Activated T-helper 1 cell treated with anti-CD3 and anti-CD28 coated beads, Interleukin-12 subunit alpha, Interleukin-12 subunit beta, Interleukin-2, Interleukin-4 antibody, amounts not matched to agents 30 ng/mL and 10 ng/mL and 1 ng/mL, durations not matched to agents 14 hours and 24 hours and 36 hours (primary cell): ENCODE data around the gene FRMD5. TPM values are rescaled to one million over a fixed set of nuclear protein-coding genes. Genes with fewer than 3 reads are reported as not detected.
"Not testable (repeated sequence)": the region's sequence is repeated elsewhere in the genome, so short reads cannot be mapped to it uniquely, and the experiment has no call there.

Experiments
- DNase-seq: peaks from one replicate; pipeline ENCODE4 v3.0.0; 2021; ENCODE audit warnings: low spot score
- H3K27ac Mint-ChIP-seq: one replicate; pipeline ENCODE4 v1.8.0; 2021; ENCODE audit warnings: mild to moderate bottlenecking, mixed read lengths
- H3K27me3 Mint-ChIP-seq: one replicate; pipeline ENCODE4 v1.8.0; 2022; ENCODE audit warnings: mild to moderate bottlenecking, moderate library complexity, mixed read lengths; ENCODE audit not compliant: insufficient read depth
- H3K36me3 Mint-ChIP-seq: one replicate; pipeline ENCODE4 v1.8.0; 2021; ENCODE audit warnings: low read depth, mixed read lengths
- H3K4me1 Mint-ChIP-seq: one replicate; pipeline ENCODE4 v1.8.0; 2021; ENCODE audit warnings: low read depth, mixed read lengths
- H3K4me3 Mint-ChIP-seq: one replicate; pipeline ENCODE4 v1.8.0; 2021; ENCODE audit warnings: mild to moderate bottlenecking, moderate library complexity, mixed read lengths
- H3K9me3 Mint-ChIP-seq: one replicate; pipeline ENCODE4 v1.8.0; 2021; ENCODE audit warnings: mixed read lengths
- intact Hi-C: fragments of 100-400 bp; cut with micrococcal nuclease; formaldehyde crosslinking; loops from one replicate; pipeline ENCODE4 v1.15.1; 2024
- total RNA-seq: library from RNA; stranded (reverse); gene quantifications from 2 replicates; pipeline ENCODE4 v1.2.3, GENCODE V29; 2022

The FRMD5 gene
- total RNA-seq, 1 donor from 2014 or later: not detected

GRCh38 chr15:43851251-43851650 lies 343.8 kb downstream of the FRMD5 start:
- intact Hi-C loops: no loop called here
- H3K4me3 Mint-ChIP-seq: no peak overlapping the region
- no peaks in the 10 kb centered on the region for H3K9me3 Mint-ChIP-seq
- H3K36me3 Mint-ChIP-seq: peaks cover 37% of the 10 kb centered on the region
- H3K27me3 Mint-ChIP-seq: no peaks in the 10 kb centered on the region
- H3K4me1 Mint-ChIP-seq: peaks cover 10% of the 10 kb centered on the region
- no peak for DNase-seq
- no peak overlapping the region for H3K27ac Mint-ChIP-seq

DNA sequence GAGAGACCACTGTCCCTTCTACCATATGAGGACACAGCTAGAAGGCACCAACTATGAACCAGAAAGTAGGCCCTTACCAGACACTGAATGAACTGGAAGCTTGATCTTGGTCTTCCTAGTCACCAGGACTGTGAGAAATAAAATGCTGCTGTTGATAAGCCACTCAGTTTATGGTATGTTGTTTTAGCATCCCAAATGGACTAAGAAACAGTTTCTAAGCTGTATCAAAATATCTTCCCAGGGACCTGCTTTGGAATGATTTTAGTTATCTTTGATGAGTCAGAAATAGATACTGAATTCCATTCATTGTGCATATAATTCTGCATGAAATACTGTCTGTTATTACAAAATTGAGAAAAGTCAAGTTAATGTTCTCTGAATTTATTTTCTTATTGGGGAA lies 349.6 kb downstream of the FRMD5 start:
- H3K27me3 Mint-ChIP-seq: no peaks in the 10 kb centered on the region
- no peak overlapping the region for H3K4me3 Mint-ChIP-seq

GRCh38 chr15:43832485-43832884 lies 362.6 kb downstream of the FRMD5 start:
- H3K27me3 Mint-ChIP-seq, DNase-seq, H3K27ac Mint-ChIP-seq, intact Hi-C loops, H3K9me3 Mint-ChIP-seq: not testable (repeated sequence)
- Mint-ChIP-seq H3K4me3 (peak overlapping the region; percentile 45), H3K36me3 (peaks cover 45% of the 10 kb centered on the region), H3K4me1 (peaks cover 48% of the 10 kb centered on the region)

More for the DNA sequence above, 349.6 kb downstream of the FRMD5 start:
- Mint-ChIP-seq H3K36me3 (peaks cover 34% of the 10 kb centered on the region), H3K9me3 (no peaks in the 10 kb centered on the region), H3K4me1 (no peaks in the 10 kb centered on the region), H3K27ac (no peak overlapping the region)
- intact Hi-C loops: no loop called here
- no peak for DNase-seq

DNA sequence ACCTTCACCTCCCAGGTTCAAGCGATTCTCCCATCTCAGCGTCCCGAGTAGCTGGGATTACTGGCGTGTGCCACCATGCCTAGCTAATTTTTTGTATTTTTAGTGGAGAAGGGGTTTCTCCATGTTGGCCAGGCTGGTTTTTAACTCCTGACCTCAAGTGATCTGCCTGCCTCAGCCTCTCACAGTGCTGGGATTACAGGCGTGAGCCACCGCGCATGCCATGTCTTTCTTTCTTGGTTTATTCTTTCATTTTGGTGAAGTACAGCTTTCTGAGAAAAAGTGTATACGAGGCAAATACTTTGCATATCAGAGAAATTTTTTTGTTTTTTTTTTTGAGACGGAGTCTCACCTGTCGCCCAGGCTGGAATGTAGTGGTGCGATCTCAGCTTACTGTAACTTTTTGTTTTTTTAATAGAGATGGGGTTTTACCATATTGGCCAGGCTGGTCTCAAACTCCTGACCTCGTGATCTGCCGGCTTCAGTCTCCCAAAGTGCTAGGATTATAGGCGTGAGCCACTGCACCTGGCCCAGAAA lies 363.5 kb downstream of the FRMD5 start:
- intact Hi-C loops, H3K27ac Mint-ChIP-seq, H3K27me3 Mint-ChIP-seq, DNase-seq, H3K9me3 Mint-ChIP-seq: not testable (repeated sequence)
- peaks cover 48% of the 10 kb centered on the region for H3K4me1 Mint-ChIP-seq
- H3K4me3 Mint-ChIP-seq: peak overlapping the region; percentile 2
- peaks cover 41% of the 10 kb centered on the region for H3K36me3 Mint-ChIP-seq

GRCh38 chr15:43830691-43831275 lies 364.3 kb downstream of the FRMD5 start:
- intact Hi-C loops, DNase-seq, H3K27ac Mint-ChIP-seq, H3K27me3 Mint-ChIP-seq, H3K9me3 Mint-ChIP-seq: not testable (repeated sequence)
- H3K4me3 Mint-ChIP-seq: peak overlapping the region; percentile 19
- peaks cover 43% of the 10 kb centered on the region for H3K4me1 Mint-ChIP-seq
- peaks cover 34% of the 10 kb centered on the region for H3K36me3 Mint-ChIP-seq

- intact Hi-C loops: loop anchor here (5.0 to 10.0 kb wide), 5 partner anchors 315 to 1625 kb away; partner anchors contain the start of genes EIF3J, GOLM2 and MAP1A
- H3K4me1 Mint-ChIP-seq: peaks cover 43% of the 10 kb centered on the region
- H3K36me3 Mint-ChIP-seq: peaks cover 31% of the 10 kb centered on the region
- peak overlapping the region; percentile 74 for H3K27ac Mint-ChIP-seq
- not testable (repeated sequence) for H3K27me3 Mint-ChIP-seq, H3K9me3 Mint-ChIP-seq, DNase-seq
- H3K4me3 Mint-ChIP-seq: peak overlapping the region; percentile 95
These were observed 365.0 kb downstream of the FRMD5 start for GRCh38 chr15:43829951-43830540.

- Mint-ChIP-seq H3K27me3 (no peaks in the 10 kb centered on the region), H3K4me3 (peak overlapping the region; percentile 95), H3K27ac (peak overlapping the region; percentile 96), H3K36me3 (peaks cover 28% of the 10 kb centered on the region), H3K9me3 (peaks cover 5% of the 10 kb centered on the region), H3K4me1 (peaks cover 50% of the 10 kb centered on the region)
- DNase-seq: peak; percentile 17
- intact Hi-C loops: loop anchor here (5.0 to 10.0 kb wide), 5 partner anchors 313 to 1627 kb away; partner anchors contain the start of genes EIF3J, GOLM2 and MAP1A
These were observed 366.9 kb downstream of the FRMD5 start for GRCh38 chr15:43828061-43828657.

DNA sequence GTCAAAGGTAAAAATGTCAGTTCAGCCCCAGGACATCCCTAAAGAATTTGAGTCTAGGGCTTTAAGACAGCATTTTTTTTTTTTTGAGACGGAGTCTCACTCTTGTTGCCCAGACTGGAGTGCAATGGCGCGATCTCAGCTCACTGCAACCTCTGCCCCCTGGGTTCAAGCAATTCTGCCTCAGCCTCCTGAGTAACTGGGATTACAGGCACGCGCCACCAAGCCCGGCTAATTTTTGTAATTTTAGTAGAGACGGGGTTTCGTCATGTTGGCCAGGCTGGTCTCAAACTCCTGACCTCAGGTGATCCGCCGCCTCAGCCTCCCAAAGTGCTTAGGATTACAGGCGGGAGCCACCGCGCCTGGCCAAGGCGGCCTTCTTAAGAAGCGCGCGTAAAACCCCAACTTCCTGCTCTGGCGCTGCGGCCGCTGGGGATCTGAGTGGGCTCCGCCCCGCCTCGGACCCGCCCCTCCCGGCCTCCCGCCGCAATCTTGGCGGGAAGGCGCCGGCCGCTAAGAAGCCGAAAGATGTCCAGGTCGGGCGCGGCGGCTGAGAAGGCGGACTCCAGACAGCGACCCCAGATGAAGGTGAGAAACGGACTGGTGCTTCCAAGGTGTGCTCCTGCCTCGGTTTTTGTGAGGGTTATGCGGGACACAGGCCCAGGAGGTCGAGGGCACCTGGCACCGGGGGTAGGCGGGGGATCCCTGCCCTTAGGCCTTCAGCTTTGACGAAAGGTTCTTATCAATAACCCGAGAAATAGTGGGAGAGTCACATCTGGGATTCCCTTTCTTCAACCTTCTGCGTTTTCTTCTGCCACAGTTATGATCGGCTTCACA lies 368.3 kb downstream of the FRMD5 start, which contains the start of gene WDR76:
TSS of gene WDR76 (plus strand) at position 495 of the 834 bp plus-strand sequence. CDS start at position 526, 31 bp downstream.
- Mint-ChIP-seq H3K27me3 (no peaks in the 10 kb centered on the region), H3K4me1 (peaks cover 50% of the 10 kb centered on the region), H3K36me3 (peaks cover 24% of the 10 kb centered on the region), H3K27ac (peak within 1 kb of the TSS; percentile 96), H3K9me3 (peaks cover 5% of the 10 kb centered on the region), H3K4me3 (peak within 1 kb of the TSS; percentile 95)
- DNase-seq: peak; percentile 78
- intact Hi-C loops: loop anchor here (5.0 to 10.0 kb wide), 5 partner anchors 312 to 1628 kb away; partner anchors contain the start of genes EIF3J, GOLM2 and MAP1A

DNA sequence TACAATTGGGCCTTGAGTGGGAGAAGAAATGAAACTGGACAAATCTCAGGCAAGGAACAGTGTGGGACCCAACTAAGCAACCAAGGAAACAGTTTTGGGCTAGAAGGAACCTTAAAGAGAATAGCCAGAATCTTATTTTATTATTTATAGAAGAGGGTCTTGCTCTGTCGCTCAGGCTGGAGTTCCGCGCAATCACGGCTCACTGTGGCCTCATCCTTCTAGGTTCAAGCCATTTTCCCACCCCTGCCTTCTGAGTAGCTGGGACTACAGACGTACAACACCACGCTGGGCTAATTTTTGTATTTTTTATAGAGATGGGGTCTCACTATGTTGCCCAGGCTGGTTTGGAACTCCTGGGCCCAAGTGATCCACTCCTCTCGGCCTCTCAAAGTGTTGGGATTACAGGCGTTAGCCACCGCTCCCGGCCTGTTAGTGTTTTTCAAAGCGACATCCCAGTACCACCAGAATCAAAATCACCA lies 369.0 kb downstream of the FRMD5 start:
- H3K27me3 Mint-ChIP-seq: no peaks in the 10 kb centered on the region
- peaks cover 52% of the 10 kb centered on the region for H3K4me1 Mint-ChIP-seq
- peaks cover 24% of the 10 kb centered on the region for H3K36me3 Mint-ChIP-seq

DNA sequence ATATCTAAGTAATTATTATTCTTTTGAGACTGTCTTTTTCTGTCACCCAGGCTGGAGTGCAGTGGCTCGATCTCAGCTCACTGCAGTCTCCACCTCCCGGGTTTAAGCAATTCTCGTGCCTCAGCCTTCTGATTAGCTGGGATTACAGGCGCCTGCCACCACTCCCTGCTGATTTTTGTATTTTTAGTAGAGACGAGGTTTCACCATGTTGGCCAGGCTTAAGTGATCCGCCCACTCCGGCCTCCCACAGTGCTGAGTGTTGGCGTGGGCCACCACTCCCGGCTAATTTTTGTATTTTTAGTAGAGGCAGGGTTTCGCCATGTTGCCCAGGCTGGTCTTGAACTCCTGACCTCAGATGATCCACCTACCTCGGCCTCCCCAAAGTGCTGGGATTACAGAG lies 369.8 kb downstream of the FRMD5 start:
- Mint-ChIP-seq H3K36me3 (peaks cover 24% of the 10 kb centered on the region), H3K4me3 (peak overlapping the region; percentile 95), H3K4me1 (peaks cover 54% of the 10 kb centered on the region), H3K27ac (peak overlapping the region; percentile 18)
- H3K27me3 Mint-ChIP-seq, H3K9me3 Mint-ChIP-seq, DNase-seq: not testable (repeated sequence)
- intact Hi-C loops: loop anchor here (5.0 to 10.0 kb wide), 5 partner anchors 311 to 1629 kb away; partner anchors contain the start of genes EIF3J, GOLM2 and MAP1A

More for the DNA sequence above, 369.0 kb downstream of the FRMD5 start:
- H3K27ac Mint-ChIP-seq: peak overlapping the region; percentile 96
- peaks cover 5% of the 10 kb centered on the region for H3K9me3 Mint-ChIP-seq
- intact Hi-C loops: loop anchor here (5.0 to 10.0 kb wide), 5 partner anchors 311 to 1629 kb away; partner anchors contain the start of genes EIF3J, GOLM2 and MAP1A
- DNase-seq: no peak
- peak overlapping the region; percentile 95 for H3K4me3 Mint-ChIP-seq

DNA sequence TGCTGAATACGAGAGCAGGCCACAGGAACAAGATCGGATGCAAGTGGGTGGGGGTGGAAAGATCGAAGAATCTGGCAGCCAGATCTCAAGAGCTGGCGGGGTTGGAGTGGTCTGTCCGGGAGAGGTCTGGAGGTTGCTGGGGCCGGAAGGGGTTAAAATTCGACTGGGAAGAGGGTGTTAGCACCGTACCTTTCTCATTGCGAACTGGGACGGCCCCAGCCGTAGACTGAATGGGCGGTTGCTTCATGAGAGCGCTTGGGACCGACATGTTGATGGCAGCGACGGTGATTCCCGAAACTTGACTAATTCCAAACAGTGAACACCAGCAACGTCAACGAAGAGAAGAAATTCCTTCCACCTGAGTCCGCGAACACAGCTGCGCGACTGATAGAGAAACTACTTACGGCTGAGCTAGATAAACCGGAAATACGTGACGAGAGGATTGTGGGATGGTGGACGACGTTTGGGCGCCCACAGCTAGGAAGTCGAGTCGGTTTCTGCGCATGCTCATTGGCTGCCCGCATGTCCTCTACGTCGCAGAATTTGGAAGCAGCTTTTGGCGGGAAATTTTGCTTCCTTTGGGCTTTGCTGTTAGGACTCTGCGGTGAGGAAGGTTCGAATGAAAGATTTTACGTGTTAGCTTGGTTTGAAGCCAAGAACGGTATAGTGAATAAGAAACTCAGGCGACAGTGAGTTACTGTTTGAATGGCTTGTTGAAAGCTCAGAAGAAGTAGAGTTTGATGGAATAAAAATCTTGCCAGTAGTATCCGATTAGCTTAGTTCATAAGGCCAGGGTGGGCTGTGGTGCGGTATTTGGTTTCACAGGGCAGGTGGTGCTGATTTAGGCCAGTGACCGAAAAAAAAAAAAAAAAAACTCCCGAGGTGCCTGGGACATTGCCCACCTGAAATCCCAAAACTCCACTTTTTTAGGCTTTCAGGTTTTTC lies 370.5 kb downstream of the FRMD5 start, which contains the start of gene MFAP1:
TSS of gene MFAP1 (minus strand) at position 389 of the 945 bp plus-strand sequence. CDS start at position 268, 121 bp downstream.
- intact Hi-C loops: loop anchor here (1.0 to 10.0 kb wide), 9 partner anchors 24 to 1630 kb away; partner anchors contain the start of genes CTDSPL2, EIF3J, GOLM2 and HYPK
- Mint-ChIP-seq H3K36me3 (peaks cover 20% of the 10 kb centered on the region), H3K9me3 (peaks cover 5% of the 10 kb centered on the region), H3K4me1 (peaks cover 46% of the 10 kb centered on the region), H3K27ac (peak within 1 kb of the TSS; percentile 97), H3K4me3 (peak within 1 kb of the TSS; percentile 97), H3K27me3 (no peaks in the 10 kb centered on the region)
- DNase-seq: peak; percentile 91
